AG09309 (cell line): ENCODE data around the gene MFRP.

ENCODE experiments used
- DNase-seq: peaks from one replicate; pipeline ENCODE4 v3.0.0-alpha.2; 2010; ENCODE audit warnings: low read depth
- H3K4me3 ChIP-seq: 2 replicates; pipeline ENCODE4 v1.5.1; 2011; ENCODE audit warnings: mild to moderate bottlenecking, low read depth, low read length, moderate library complexity; ENCODE audit not compliant: control insufficient read depth
- TF ChIP-seq, protein P1 (sequence below): IDR thresholded peaks from 2 replicates; pipeline ENCODE4 v1.5.1; 2011; ENCODE audit warnings: mild to moderate bottlenecking, low read depth, low read length, inconsistent platforms; ENCODE audit not compliant: insufficient read depth, control insufficient read depth; ENCODE audit errors: missing control alignments

Gene MFRP

GRCh38 chr11:119293461-119293860, 53.0 kb downstream of the MFRP start:
- no peak for DNase-seq
- TF ChIP-seq, protein P1, sequence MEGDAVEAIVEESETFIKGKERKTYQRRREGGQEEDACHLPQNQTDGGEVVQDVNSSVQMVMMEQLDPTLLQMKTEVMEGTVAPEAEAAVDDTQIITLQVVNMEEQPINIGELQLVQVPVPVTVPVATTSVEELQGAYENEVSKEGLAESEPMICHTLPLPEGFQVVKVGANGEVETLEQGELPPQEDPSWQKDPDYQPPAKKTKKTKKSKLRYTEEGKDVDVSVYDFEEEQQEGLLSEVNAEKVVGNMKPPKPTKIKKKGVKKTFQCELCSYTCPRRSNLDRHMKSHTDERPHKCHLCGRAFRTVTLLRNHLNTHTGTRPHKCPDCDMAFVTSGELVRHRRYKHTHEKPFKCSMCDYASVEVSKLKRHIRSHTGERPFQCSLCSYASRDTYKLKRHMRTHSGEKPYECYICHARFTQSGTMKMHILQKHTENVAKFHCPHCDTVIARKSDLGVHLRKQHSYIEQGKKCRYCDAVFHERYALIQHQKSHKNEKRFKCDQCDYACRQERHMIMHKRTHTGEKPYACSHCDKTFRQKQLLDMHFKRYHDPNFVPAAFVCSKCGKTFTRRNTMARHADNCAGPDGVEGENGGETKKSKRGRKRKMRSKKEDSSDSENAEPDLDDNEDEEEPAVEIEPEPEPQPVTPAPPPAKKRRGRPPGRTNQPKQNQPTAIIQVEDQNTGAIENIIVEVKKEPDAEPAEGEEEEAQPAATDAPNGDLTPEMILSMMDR, result no peak
- H3K4me3 ChIP-seq, result no peak overlapping the region

DNA sequence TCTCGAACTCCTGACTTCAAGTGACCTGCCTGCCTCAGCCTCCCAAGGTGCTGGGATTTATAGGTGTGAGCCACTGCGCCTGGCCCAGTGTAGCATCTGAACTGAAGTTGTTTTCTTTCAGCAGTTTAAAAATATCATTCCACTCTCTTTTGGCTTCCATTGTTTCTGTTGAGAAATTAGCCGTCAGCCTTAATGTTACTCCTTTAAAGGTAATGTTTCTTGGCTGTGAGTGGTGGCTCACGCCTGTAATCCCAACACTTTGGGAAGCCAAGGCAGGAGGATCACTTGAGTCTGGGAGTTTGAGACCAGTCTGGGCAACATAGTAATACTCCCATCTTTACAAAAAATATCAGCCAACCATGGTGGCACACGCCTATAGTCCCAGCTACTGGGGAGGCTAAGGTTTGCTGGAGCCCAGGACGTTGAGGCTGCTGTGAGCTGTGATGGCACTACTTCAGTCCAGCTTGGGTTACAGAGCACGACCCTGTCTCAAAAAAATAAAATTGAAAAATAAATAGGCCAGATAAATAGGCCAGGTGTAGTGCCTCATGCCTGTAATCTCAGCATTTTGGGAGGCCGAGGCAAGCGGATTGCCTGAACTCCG, 55.5 kb downstream of the MFRP start:
- TF ChIP-seq, protein P1, result no peak
- no peak overlapping the region for H3K4me3 ChIP-seq
- no peak for DNase-seq
